MM.1S (cell line): ENCODE measurements around the gene SNX21.

ENCODE experiments used
- DNase-seq: peaks from one replicate; pipeline ENCODE4 v3.0.0-alpha.2; 2015
- H2AFZ ChIP-seq: fragments of 300-600 bp; sonication (generic); 2 replicates; pipeline ENCODE4 v1.6.0; 2016; ENCODE audit warnings: antibody characterized with exemption, low read length
- H3F3A ChIP-seq: fragments of 300-600 bp; sonication (generic); 2 replicates; pipeline ENCODE4 v1.6.1; 2016; ENCODE audit warnings: mild to moderate bottlenecking, antibody characterized with exemption, low read length, moderate library complexity, mixed read lengths; ENCODE audit not compliant: insufficient read depth
- H3K27ac ChIP-seq: fragments of 300-600 bp; sonication (generic); 2 replicates; pipeline ENCODE4 v1.5.1; 2016; ENCODE audit warnings: mild to moderate bottlenecking, low read length
- H3K27me3 ChIP-seq: fragments of 300-600 bp; sonication (generic); replicated peaks from 2 replicates; pipeline ENCODE4 v1.6.0; 2016; ENCODE audit warnings: low read length; ENCODE audit not compliant: insufficient read depth
- H3K36me3 ChIP-seq: fragments of 300-600 bp; sonication (generic); replicated peaks from 2 replicates; pipeline ENCODE4 v1.6.1; 2016; ENCODE audit warnings: mild to moderate bottlenecking, low read length, mixed read lengths; ENCODE audit not compliant: insufficient read depth
- H3K4me1 ChIP-seq: fragments of 300-600 bp; sonication (generic); 2 replicates; pipeline ENCODE4 v1.6.1; 2016; ENCODE audit warnings: low read length, mixed read lengths
- H3K4me2 ChIP-seq: fragments of 300-600 bp; sonication (generic); 2 replicates; pipeline ENCODE4 v1.6.0; 2016; ENCODE audit warnings: low read depth, low read length
- H3K4me3 ChIP-seq: fragments of 300-600 bp; sonication (generic); 2 replicates; pipeline ENCODE4 v1.5.1; 2016; ENCODE audit warnings: low read length, mixed read lengths
- H3K79me2 ChIP-seq: fragments of 300-600 bp; sonication (generic); 2 replicates; pipeline ENCODE4 v1.6.1; 2016; ENCODE audit warnings: mixed run types, low read length, mixed read lengths
- H3K9ac ChIP-seq: fragments of 300-600 bp; sonication (generic); 2 replicates; pipeline ENCODE4 v1.6.1; 2016; ENCODE audit warnings: low read length, mixed read lengths
- H3K9me2 ChIP-seq: fragments of 300-600 bp; sonication (generic); replicated peaks from 2 replicates; pipeline ENCODE4 v1.6.1; 2016; ENCODE audit warnings: mild to moderate bottlenecking, low read length, mixed read lengths; ENCODE audit not compliant: insufficient read depth
- H3K9me3 ChIP-seq: fragments of 300-600 bp; sonication (generic); replicated peaks from 2 replicates; pipeline ENCODE4 v1.6.1; 2016; ENCODE audit warnings: mild to moderate bottlenecking, low read length, mixed read lengths; ENCODE audit not compliant: insufficient read depth
- H4K20me1 ChIP-seq: fragments of 300-600 bp; sonication (generic); 2 replicates; pipeline ENCODE4 v1.6.1; 2016; ENCODE audit warnings: mild to moderate bottlenecking, low read length, moderate library complexity, mixed read lengths; ENCODE audit not compliant: insufficient read depth
- CTCF ChIP-seq: fragments of 300-600 bp; sonication (generic); IDR thresholded peaks from 2 replicates; pipeline ENCODE4 v1.5.1; 2016; ENCODE audit warnings: antibody characterized with exemption, low read length, mixed read lengths
- EZH2 ChIP-seq: fragments of 300-600 bp; sonication (generic); optimal IDR thresholded peaks from 2 replicates; pipeline ENCODE3; 2017; ENCODE audit warnings: low read depth, mild to moderate bottlenecking, antibody characterized with exemption, low read length, mixed read lengths
- EZH2phosphoT487 ChIP-seq: fragments of 300-600 bp; sonication (generic); IDR thresholded peaks from 2 replicates; pipeline ENCODE4 v1.6.1; 2018; ENCODE audit warnings: antibody characterized with exemption, low read length

Gene SNX21

DNA sequence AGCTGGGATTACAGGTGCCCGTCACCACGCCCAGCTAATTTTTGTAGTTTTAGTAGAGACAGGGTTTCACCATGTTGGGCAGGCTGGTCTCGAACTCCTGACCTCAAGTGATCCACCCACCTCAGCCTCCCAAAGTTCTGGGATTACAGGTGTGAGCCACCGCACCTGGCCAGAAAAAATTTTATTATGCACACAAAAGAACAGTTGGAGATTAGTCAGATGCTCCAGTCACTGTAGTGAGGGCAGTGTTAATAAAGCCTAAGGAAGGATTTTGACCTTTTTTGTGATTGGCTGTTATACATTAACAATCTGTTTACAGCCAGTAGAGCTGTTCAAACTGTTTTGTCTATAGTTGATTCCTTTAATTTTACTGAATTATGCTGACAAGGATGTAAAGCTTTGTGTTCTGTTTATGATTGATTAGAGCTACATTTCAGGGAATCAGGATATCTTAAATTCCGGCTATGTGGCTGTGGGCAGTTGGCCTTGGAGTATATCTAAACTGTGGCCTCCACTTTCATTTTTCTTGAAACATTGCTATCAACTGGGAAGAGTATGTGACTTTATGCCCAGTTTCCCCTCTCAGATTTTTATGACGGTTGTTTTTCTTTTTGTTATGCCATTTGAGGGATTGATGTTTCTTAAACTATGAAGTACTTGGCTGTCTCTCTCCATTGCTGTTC, 33.7 kb downstream of the SNX21 start:
- H3K27ac ChIP-seq, result no peak overlapping the region
- no peaks in the 10 kb centered on the region for H3K9me3 ChIP-seq
- H3K36me3 ChIP-seq, result no peaks in the 10 kb centered on the region
- TF ChIP-seq EZH2, result no peak
- TF ChIP-seq EZH2phosphoT487, result no peak
- no peak for TF ChIP-seq CTCF
- no peaks in the 10 kb centered on the region for H4K20me1 ChIP-seq
- H3K79me2 ChIP-seq, result no peaks in the 10 kb centered on the region
- H2AFZ ChIP-seq, result no peak overlapping the region
- DNase-seq, result no peak
- H3K9ac ChIP-seq, result no peak overlapping the region
- no peak overlapping the region for H3K4me2 ChIP-seq
- no peaks in the 10 kb centered on the region for H3K27me3 ChIP-seq
- H3F3A ChIP-seq, result no peaks in the 10 kb centered on the region
- H3K9me2 ChIP-seq, result no peaks in the 10 kb centered on the region
- H3K4me3 ChIP-seq, result no peak overlapping the region
- H3K4me1 ChIP-seq, result no peaks in the 10 kb centered on the region

GRCh38 chr20:45867819-45868176, 34.2 kb downstream of the SNX21 start:
- no peaks in the 10 kb centered on the region for H3K79me2 ChIP-seq
- no peaks in the 10 kb centered on the region for H3K4me1 ChIP-seq
- DNase-seq, result no peak
- H4K20me1 ChIP-seq, result no peaks in the 10 kb centered on the region
- H3K27ac ChIP-seq, result no peak overlapping the region
- no peaks in the 10 kb centered on the region for H3K27me3 ChIP-seq
- no peak overlapping the region for H3K9ac ChIP-seq
- TF ChIP-seq CTCF, result no peak
- no peak overlapping the region for H3K4me2 ChIP-seq
- H3K4me3 ChIP-seq, result no peak overlapping the region
- no peaks in the 10 kb centered on the region for H3F3A ChIP-seq
- no peaks in the 10 kb centered on the region for H3K9me3 ChIP-seq
- H2AFZ ChIP-seq, result no peak overlapping the region
- H3K9me2 ChIP-seq, result no peaks in the 10 kb centered on the region
- H3K36me3 ChIP-seq, result no peaks in the 10 kb centered on the region

GRCh38 chr20:45872626-45873025, 39.0 kb downstream of the SNX21 start:
- H3K36me3 ChIP-seq, result no peaks in the 10 kb centered on the region
- H3K4me1 ChIP-seq, result no peaks in the 10 kb centered on the region
- no peaks in the 10 kb centered on the region for H3K9me3 ChIP-seq
- DNase-seq, result no peak
- no peak overlapping the region for H3K27ac ChIP-seq
- no peaks in the 10 kb centered on the region for H4K20me1 ChIP-seq
- no peaks in the 10 kb centered on the region for H3K79me2 ChIP-seq
- no peak overlapping the region for H3K4me2 ChIP-seq
- H3K4me3 ChIP-seq, result no peak overlapping the region
- H3K9ac ChIP-seq, result no peak overlapping the region
- H3K9me2 ChIP-seq, result no peaks in the 10 kb centered on the region
- H3K27me3 ChIP-seq, result no peaks in the 10 kb centered on the region
- TF ChIP-seq CTCF, result no peak
- no peak for TF ChIP-seq EZH2phosphoT487
- TF ChIP-seq EZH2, result no peak
- no peaks in the 10 kb centered on the region for H3F3A ChIP-seq
- H2AFZ ChIP-seq, result no peak overlapping the region
